ENCODE results near the gene MED15.

DNA sequence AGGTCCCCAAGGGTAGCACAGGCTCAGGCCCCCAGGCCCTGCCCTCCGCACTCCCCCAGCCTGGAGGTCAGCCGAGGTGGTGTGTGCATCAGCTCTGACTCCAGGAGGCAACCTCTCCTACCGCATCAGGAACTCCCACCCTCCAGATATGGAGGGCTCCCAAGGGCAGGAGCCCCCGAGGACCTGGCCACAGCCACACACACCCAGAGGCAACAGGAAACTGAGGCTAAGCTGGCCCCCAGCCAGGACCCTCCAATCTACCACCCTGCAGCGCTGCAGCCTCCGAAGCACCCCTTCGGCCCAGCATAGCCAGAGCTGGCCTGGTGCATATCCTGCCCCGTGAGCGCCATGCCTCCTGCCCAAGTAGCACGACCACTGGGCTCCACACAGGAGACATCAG, 104.0 kb downstream of the MED15 start:
- TF ChIP-seq EP300 (IDR thresholded peaks at IDR 0.05) = no peak
- TF ChIP-seq, protein P1, sequence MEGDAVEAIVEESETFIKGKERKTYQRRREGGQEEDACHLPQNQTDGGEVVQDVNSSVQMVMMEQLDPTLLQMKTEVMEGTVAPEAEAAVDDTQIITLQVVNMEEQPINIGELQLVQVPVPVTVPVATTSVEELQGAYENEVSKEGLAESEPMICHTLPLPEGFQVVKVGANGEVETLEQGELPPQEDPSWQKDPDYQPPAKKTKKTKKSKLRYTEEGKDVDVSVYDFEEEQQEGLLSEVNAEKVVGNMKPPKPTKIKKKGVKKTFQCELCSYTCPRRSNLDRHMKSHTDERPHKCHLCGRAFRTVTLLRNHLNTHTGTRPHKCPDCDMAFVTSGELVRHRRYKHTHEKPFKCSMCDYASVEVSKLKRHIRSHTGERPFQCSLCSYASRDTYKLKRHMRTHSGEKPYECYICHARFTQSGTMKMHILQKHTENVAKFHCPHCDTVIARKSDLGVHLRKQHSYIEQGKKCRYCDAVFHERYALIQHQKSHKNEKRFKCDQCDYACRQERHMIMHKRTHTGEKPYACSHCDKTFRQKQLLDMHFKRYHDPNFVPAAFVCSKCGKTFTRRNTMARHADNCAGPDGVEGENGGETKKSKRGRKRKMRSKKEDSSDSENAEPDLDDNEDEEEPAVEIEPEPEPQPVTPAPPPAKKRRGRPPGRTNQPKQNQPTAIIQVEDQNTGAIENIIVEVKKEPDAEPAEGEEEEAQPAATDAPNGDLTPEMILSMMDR (IDR thresholded peaks at IDR 0.05) = no peak

All from sigmoid colon (tissue), 4 donors.